T47D (cell line): Measurements from ENCODE around the gene CAMKMT.
"Not testable (repeated sequence)": the region's sequence is repeated elsewhere in the genome, so short reads cannot be mapped to it uniquely, and the experiment has no call there.

ENCODE experiments used
- DNase-seq, 2 experiments: peaks; one replicate each; pipeline versions ENCODE4 v3.0.0 to v3.0.0-alpha.2; 2011 to 2012; ENCODE audit warnings: low read depth in 1 of 2, low spot score in 1 of 2
- JUND ChIP-seq: IDR thresholded peaks from 2 replicates; pipeline ENCODE4 v1.6.1; 2012; ENCODE audit warnings: low read depth
- in situ Hi-C: cut with HindIII; loops from 2 replicates; pipeline ENCODE4 v1.10.0; 2016; ENCODE audit warnings: low sequenced_read_pairs, low pct_unique_long_range_greater_than_20kb

The CAMKMT gene

GRCh38 chr2:44579115-44579836 lies 217.5 kb downstream of the CAMKMT start:
- DNase-seq, result no peak
- in situ Hi-C loops, result no loop called here
- no peak for TF ChIP-seq JUND

DNA sequence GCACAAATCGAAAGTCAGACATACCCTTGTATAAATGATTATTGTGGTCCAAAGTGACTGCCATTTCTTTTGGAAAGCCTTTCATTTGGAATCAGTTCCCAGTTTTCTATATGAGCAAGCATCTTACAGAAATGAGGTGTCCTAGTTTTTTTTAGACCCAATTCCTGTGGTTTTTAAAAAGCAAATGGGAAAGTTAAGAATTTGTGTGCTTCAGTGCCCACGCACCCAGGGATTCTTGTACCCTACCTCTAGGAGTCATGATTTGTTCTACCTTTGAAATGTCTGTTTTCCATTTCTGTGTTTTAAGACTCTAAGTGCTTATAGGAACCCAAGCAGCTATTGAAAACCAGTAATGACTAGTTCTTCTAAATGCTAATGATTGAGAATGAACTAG lies 218.1 kb downstream of the CAMKMT start:
- no peak for TF ChIP-seq JUND
- in situ Hi-C loops, result no loop called here

DNA sequence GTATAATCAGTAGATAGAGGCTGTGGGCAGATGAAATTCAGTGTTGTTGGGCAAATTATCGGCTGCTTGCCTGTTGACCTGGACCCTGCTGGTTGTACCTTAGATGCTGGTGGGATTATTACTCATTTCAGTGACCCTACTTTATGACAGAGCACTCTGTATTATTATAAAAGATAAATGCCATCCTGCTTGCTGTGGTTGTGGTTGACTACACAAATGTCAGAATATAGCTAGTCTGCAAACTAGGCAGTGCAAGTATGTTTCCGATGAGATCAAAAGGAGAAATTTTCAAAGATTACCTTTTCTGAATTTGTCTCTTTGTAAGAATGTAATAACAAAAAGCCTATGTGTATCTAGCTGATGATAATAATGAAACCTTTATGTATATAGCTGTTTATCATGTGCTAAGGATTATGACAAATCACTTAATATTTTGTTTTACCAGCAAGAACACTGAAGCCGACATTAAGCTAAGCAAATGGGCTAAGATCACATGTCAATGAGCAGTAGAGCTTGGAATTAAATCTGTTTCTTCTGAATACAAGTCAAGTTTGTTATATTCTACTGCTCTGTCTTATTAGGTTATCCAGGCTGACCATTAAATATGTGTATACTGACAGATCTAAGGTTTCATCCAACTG lies 219.2 kb downstream of the CAMKMT start:
- DNase-seq, result no peak
- in situ Hi-C loops, result no loop called here
- TF ChIP-seq JUND, result no peak

More for the DNA sequence above, 218.1 kb downstream of the CAMKMT start:
- no peak for DNase-seq

DNA sequence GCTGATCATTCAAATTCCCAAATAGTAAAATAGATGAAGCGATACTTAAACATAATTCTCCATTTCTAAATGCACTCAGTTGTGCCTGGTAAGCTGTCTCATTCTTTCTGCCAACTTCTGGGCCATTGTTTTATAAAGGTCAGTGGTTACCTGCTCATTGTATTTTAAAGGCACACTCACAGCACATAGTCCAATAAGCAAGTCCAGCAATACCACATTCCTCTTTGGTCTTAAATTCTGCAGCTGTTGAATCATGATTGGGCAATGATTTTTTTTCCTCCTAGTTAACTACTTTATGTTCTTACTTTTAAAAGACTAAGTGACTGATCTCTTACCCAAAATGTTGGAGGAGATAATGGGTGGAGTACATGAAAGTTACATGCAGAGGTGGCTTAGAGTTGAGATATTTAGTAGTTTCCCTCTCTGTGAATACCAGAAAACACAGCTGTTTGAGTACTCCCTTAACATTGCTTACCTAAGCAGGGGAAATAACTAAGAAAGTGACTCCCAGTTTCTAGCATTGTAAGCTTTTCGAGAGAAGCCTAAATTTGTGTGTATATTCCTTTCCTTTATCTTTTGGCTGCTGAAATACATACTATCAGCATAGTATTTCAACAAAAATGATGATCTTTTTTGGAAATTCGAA lies 220.7 kb downstream of the CAMKMT start:
- TF ChIP-seq JUND, result no peak
- DNase-seq, result peak; percentile 5 to 57
- in situ Hi-C loops, result no loop called here

GRCh38 chr2:44595615-44596014 lies 233.9 kb downstream of the CAMKMT start:
- in situ Hi-C loops, DNase-seq: not testable (repeated sequence)

DNA sequence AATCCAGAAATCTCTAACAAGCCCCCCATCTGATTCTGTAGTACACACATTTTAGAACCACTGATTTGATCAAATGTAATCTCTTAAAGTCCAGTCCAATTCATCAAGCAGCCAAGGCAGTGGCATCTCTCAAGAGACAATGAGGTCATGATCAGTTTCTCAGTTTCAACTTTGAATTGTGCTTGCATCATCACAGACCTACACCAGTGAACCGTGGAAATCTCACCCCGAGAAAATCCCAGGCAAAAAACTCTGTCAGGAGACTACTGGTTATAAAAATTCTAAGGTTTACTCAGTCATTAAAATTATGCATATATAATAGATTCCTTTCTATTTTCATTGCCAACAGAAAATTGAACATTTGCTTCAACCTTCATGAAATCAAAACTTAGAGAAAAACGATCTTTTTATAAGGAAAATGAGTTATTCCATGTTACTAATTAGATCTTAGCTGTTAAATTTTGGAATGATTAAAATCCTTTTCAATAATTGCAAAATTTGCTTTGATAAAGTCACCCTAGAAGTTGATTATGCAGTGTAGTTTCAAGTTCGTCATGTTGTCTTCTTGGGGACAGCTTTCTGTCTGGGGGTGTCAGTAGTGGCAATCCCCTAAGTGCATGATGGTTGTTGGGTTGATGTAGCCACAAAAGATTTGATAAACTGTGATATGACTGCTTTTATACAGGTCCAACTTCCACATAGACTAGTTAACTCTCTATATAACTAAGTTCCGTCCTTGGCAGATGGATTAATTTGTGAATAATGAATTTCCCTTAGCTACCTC lies 235.0 kb downstream of the CAMKMT start:
- in situ Hi-C loops, result no loop called here
- DNase-seq, result no peak
- TF ChIP-seq JUND, result no peak

- TF ChIP-seq JUND, result no peak
- in situ Hi-C loops, result no loop called here
- DNase-seq, result no peak
Measured at GRCh38 chr2:44598330-44599119, 236.8 kb downstream of the CAMKMT start.

GRCh38 chr2:44599130-44599529 lies 237.4 kb downstream of the CAMKMT start:
- peak; percentile 29 to 78 for DNase-seq
- TF ChIP-seq JUND, result peak; percentile 36; the same call in 1 of the 2 replicates
- in situ Hi-C loops, result no loop called here

DNA sequence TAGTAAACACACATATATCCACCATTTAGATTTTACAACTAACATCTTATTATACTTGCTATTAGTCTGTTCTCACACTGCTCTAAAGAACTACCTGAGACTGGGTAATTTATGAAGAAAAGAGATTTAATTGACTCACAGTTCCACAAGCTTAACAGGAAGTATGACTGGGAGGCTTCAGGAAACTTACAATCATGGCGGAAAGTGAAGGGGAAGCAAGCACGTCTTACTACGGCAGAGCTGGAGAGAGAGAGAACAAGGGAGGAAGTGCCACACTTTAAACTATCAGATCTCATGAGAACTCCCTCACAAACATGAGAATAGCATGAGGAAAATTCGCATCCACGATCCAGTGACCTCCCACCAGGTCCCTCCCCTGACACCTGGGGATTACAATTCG lies 240.7 kb downstream of the CAMKMT start:
- in situ Hi-C loops, result no loop called here
- no peak for TF ChIP-seq JUND
- DNase-seq, result no peak

GRCh38 chr2:44605511-44605910 lies 243.8 kb downstream of the CAMKMT start:
- in situ Hi-C loops, result no loop called here
- TF ChIP-seq JUND, result no peak

DNA sequence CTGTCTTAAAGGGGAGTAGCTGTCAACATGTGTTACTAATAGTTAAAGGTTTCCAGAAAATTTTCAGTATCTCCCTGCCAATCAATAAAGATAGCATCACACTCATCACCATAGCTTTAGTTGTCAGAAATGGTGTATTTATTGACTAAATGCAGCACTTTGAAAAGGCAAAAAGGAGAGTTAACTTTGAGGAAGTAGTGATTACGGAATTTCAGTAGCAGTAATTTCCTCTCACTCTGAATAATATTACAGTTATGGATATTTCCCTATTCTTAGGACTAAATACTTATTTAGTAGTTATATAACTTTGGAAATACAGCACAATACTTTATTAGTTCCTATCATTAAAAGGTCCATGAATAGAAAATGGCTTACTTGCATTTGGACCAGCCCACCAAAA lies 250.5 kb downstream of the CAMKMT start:
- in situ Hi-C loops, result no loop called here
- DNase-seq, result no peak
- no peak for TF ChIP-seq JUND

More at GRCh38 chr2:44605511-44605910, 243.8 kb downstream of the CAMKMT start:
- no peak for DNase-seq

DNA sequence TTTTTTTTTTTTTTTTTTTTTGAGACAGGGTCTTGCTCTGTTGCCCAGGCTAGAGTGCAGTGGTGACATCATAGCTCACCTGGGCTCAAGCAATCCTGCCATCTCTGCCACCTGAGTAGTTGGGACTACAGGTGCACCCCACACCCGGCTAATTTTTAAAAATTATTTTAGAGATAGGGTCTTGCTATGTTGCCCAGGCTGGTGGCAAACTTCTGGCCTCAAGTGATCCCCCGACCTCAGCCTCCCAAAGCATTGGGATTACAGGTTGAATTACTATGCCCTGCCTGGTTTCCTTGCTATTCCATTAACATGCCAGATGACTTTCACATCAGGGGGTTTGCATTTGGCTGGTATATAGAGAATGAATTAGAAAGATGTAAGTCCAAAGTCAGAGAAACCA lies 253.2 kb downstream of the CAMKMT start:
- in situ Hi-C loops, result no loop called here
- no peak for DNase-seq
- no peak for TF ChIP-seq JUND
